Medulla oblongata (tissue), 1 donor: ENCODE data around the gene COL5A3.
"Not testable (repeated sequence)": the region's sequence is repeated elsewhere in the genome, so short reads cannot be mapped to it uniquely, and the experiment has no call there.

ENCODE experiments used
- DNase-seq: peaks from one replicate; pipeline ENCODE4 v3.0.0-alpha.2; 2015; ENCODE audit errors: extremely low spot score

Gene COL5A3

DNA sequence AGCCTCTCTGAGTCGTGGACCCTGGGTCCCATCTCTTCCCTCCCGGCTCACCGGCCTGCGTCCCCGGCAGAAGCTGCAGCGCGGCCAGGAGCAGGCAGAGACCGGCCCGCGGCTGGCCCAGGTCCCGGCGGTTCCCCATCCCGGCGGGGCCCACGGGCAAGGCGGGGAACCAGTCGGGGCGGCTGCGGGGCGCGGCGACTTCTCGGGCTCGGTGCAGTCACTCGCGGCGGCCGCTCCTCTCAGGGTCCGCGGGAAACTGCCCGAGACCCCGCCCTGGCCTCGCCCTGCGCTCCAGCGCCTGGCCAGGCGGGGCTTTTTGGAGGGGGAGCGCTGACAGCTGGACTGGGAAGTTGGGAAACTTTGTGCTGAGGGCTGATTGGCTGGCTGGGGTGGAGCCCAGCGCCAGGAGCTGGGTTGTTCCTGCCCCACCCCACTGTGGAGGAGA is at the start of gene COL5A3:
Gene COL5A3 (minus strand): TSS at position 258 of the 445 bp plus-strand sequence. CDS start 119 bp downstream, at position 139.
- no peak for DNase-seq

- DNase-seq = no peak
Measured at GRCh38 chr19:10052602-10053360, 42.5 kb upstream of the COL5A3 start.

DNA sequence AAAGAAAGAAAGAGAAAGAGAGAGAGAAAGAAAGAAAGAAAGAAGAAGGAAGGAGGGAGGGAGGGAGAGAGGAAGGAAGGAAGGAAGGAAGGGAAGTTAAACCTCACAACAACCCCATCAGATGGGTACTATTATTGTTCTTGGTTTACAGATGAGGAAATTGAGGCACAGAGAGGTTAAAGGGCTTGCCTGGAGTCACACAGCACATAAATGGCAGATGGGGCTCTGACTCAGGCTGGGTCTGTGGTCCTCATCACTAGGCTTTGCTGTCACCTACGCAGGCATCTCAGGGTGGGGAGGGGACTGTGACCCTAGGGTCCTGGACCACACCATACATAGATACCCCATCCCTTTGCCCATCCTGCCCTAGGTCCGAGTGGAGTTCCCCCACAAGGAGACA is 39.3 kb upstream of the COL5A3 start:
- no peak for DNase-seq

GRCh38 chr19:10045371-10045770 is 35.1 kb upstream of the COL5A3 start:
- DNase-seq = no peak

GRCh38 chr19:10044390-10044789 is 34.1 kb upstream of the COL5A3 start:
- DNase-seq = no peak

- no peak for DNase-seq
Measured at GRCh38 chr19:10043286-10043927, 33.1 kb upstream of the COL5A3 start.

- no peak for DNase-seq
Measured at GRCh38 chr19:10037809-10038208, 27.5 kb upstream of the COL5A3 start.

DNA sequence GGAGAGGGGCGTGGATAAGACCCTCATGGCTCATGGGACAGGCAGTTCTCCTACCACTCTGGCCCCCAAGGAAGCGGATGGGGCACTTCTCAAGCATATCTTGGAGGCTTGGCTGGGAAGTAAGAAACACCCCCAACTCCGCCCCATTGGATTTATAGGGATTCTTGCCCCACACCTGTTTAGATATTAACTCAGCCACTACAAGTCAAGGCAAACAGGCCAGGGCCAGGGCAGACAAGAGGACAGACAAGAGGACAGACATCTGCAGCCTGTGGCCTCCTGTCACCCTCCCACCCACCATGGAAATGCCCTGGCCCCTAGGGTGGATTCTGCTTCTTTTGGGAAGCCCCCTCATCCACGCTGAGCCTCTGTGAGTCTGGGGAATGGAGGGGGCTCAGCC is 27.1 kb upstream of the COL5A3 start:
- DNase-seq = no peak

DNA sequence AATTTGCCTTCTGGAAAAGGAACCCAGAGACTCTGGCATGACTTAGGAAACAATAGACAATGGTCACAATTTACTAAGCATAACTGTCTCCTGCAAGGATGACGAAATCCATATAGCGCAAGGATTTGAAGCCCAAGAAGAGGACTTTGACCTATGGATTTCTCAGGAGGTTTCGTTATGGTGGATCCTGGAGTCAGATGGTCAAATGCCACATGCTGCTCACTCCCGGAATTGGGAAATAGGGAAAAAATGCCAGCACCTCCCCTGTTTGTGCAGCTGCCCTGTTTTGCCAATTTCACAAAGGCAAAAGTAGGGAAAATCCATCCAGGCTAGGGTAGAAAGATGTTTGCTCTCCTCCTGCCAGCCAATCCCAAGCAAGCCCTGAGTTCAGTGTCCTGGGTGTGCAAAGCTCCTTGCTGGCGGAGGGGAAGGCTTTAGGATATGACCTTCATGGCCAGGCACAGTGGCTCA is 26.3 kb upstream of the COL5A3 start:
- no peak for DNase-seq

- no peak for DNase-seq
Measured at GRCh38 chr19:10033614-10034013, 23.3 kb upstream of the COL5A3 start.

DNA sequence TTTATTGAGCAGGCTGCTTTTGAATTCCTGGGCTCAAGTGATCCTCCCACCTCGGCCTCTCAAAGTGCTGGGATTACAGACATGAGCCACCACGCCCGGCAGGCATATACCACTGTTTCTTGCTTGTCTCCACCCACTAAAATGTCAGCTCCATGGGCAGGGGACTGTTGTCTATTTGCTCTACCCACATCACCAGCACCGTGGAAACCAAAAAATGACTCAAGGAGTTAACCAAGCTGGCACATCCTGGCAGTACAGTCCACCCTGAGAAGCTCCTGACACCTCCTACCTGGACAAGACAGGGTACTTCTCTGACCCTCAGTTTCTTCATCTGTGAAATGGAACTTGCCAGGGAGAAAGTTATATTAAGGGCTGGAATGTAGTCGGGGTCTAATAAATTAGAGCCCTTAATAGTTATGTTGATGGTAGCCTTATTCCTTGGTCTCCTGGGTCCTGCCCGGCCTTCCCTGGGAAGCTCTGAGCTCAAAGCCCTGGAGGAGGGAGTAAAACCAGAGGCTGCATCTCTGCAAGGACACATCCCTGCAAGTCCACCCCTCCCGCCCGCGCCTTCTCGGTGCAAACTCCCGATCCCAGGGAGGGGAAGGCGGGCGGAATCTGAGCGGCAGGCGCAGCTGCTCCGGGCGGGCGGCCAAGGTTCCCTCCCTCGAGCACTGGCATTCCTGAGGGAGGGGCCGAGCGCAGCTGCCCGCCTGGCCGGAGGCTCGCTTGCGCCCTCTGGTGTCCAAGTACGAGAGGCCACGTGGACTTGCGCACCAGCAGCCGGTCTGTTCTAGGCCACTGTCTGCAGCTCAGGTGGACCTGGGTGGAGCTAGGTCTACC is 17.1 kb upstream of the COL5A3 start:
- peak; percentile 90 for DNase-seq

DNA sequence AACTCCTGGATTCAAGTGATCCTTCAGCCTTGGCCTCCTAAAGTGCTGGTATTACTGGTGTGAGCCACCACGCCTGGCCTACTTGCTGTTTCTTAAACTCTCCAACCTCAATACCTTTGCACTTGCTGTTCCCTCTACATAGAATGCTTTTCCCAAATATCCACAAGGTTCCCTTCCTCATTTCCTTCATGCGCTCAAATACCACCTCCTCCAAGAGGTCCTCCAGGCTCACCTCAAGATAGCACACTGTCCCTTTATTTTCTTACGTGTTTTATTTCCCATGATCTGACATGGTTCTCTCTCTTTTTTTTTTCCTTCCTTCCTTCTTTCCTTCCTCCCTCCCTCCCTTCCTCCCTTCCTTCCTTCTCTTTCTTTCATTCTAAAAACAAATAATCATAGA is 16.4 kb upstream of the COL5A3 start:
- no peak for DNase-seq

- DNase-seq = not testable (repeated sequence)
Measured at GRCh38 chr19:10023096-10023495, 12.8 kb upstream of the COL5A3 start.

DNA sequence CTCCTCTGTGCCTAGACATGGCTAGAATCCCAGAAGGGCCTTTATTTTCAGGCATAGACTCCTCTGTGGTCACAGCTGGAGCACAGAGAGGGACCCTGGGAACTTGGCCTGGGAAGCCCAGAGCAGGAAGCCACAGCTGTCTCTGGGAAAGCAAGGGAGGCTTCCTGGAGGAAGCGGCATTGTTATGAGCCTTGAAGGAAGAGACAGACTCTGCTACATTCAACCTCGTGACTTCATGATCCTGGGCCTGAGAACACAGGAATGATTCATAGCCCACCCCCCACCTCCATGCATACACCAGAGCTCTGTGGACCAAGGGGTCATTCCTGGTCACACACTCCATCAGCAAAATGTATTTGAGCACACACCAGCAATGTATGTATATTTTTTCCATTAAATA is 11.6 kb upstream of the COL5A3 start:
- DNase-seq = no peak

- DNase-seq = no peak
Measured at GRCh38 chr19:10021446-10021845, 11.1 kb upstream of the COL5A3 start.

DNA sequence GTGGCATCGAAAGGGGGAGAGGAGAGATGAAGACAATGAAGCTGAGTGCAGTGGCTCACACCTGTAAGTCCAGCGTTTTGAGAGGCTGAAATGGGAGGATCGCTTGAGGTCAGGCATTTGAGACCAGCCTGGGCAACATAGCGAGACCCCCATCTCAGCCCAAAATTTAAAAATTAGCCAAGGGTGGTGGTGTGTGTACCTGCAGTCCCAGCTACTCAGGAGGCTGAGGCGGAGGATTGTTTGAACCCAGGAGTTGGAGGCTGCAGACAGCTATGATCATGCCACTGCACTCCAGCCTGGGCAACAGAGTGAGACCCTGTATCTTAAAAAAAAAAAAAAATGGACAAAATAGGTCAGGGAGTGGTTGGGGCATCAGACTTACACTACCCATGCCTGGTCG is 10.5 kb upstream of the COL5A3 start:
- DNase-seq = no peak

- DNase-seq = no peak
Measured at GRCh38 chr19:10019246-10019645, 8.9 kb upstream of the COL5A3 start.

DNA sequence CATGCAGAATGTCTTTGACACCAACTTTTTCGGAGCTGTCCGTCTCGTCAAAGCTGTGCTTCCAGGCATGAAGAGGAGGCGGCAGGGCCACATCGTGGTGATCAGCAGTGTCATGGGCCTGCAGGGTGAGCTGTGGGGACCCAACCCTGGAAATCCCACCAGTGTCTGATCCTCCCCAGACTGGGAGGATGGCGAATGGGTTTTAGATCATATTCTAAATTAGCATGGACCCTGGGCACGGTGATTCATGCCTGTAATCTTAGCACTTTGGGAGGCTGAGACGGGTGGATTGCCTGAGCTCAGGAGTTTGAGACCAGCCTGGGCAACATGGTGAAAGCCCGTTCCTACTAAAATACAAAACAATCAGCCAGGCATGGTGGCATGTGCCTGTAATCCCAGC is 8.5 kb upstream of the COL5A3 start:
- no peak for DNase-seq

GRCh38 chr19:10018263-10018662 is 8.0 kb upstream of the COL5A3 start:
- DNase-seq = no peak

- DNase-seq = no peak
Measured at GRCh38 chr19:10013834-10014618, 3.7 kb upstream of the COL5A3 start.

DNA sequence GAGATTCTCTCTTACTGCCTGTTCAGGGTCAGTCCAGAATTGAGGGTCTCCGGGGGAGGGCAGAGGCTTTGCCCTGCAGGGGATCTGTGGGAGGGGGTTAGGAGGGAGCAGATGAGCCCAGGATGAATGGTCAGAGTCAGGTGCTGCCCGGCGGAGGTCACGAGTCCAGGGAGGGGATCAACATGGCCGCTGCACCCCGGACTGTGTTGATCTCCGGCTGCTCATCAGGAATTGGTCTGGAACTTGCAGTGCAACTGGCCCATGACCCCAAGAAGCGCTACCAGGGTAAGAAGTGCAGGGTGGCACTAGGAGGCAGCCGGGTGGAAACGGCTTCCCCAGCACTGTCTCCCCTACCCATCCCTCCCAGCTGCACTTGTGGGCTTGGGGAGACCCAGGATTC is 3.0 kb upstream of the COL5A3 start, which contains the start of gene RDH8:
Gene RDH8 (plus strand): TSS at position 168 of the 400 bp plus-strand sequence. CDS start 15 bp downstream, at position 183.
- no peak for DNase-seq
